ENCODE measurements around the gene LRP6. TPM values are rescaled to one million over a fixed set of nuclear protein-coding genes. Genes with fewer than 3 reads are reported as not detected.

Gene LRP6
- total and polyA plus RNA-seq, 10 of the 15 experiments (the other 5 are each of a cell fraction or from before 2014, with no cell fraction given), result 1.5 to 14.9 (median 6.1) TPM

DNA sequence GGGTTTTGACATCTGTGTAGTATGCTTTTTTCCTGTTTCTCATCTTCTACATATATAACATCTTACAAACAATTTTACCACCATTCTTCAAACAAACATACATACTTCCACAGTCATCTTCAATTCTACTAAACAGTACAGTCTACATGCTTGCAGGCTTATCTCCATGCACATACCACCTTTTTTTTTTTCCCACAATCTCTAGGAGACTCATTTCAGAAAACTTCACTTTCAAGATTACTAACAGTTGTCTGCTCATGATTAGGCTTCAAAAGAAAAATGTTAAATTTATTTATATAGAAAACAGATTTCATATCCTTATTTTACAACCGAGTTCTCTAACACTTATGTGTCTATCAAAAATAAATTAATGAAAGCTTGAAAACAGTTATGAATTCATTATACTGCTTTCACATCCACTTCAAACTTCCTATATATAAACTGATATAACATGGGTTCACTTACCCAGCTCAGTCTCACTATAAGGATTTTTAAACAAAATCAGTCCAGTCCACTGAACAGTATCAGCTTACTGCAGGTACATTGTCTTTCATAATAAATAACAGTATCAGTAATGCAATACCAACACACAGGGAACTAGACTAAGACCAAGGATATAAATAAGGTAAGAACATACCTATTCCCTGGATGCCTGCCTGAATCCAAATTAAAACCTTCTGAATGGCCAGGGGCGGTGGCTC lies 42.5 kb downstream of the LRP6 start (continued):
- TF ChIP-seq, protein P1, sequence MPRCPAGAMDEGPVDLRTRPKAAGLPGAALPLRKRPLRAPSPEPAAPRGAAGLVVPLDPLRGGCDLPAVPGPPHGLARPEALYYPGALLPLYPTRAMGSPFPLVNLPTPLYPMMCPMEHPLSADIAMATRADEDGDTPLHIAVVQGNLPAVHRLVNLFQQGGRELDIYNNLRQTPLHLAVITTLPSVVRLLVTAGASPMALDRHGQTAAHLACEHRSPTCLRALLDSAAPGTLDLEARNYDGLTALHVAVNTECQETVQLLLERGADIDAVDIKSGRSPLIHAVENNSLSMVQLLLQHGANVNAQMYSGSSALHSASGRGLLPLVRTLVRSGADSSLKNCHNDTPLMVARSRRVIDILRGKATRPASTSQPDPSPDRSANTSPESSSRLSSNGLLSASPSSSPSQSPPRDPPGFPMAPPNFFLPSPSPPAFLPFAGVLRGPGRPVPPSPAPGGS (IDR thresholded peaks at IDR 0.05; ENCODE audit: borderline replicate concordance, insufficient read depth, low read depth, low read length, poor library complexity, severe bottlenecking), result peak; percentile 37
- no peak for TF ChIP-seq TCF12 (IDR thresholded peaks at IDR 0.05; ENCODE audit: low read depth, low read length)
- TF ChIP-seq GABPA (IDR thresholded peaks at IDR 0.05; ENCODE audit: low read depth), result no peak
- TF ChIP-seq CBX5 (IDR thresholded peaks at IDR 0.05; ENCODE audit: low read depth), result no peak
- TF ChIP-seq RUNX3 (IDR thresholded peaks at IDR 0.05; ENCODE audit: low read length), result peak; percentile 77
- peak; percentile 41; the same call in 1 of the 2 replicates for TF ChIP-seq RELB (IDR thresholded peaks at IDR 0.05; ENCODE audit: low read depth)
- TF ChIP-seq IRF3 (IDR thresholded peaks at IDR 0.05), result no peak
- peak; percentile 50; the same call in 1 of the 2 replicates for TF ChIP-seq PKNOX1 (IDR thresholded peaks at IDR 0.05)
- no peak for TF ChIP-seq HDAC2 (IDR thresholded peaks at IDR 0.05)
- no peak for TF ChIP-seq HDAC6 (IDR thresholded peaks at IDR 0.05; ENCODE audit: unreplicated experiment)
- TF ChIP-seq TARDBP (IDR thresholded peaks at IDR 0.05; ENCODE audit: borderline replicate concordance), result no peak
- no peak for TF ChIP-seq MYB (IDR thresholded peaks at IDR 0.05; ENCODE audit: borderline replicate concordance, low read depth, low read length)
- peak; percentile 80 for TF ChIP-seq ZNF384 (IDR thresholded peaks at IDR 0.05; ENCODE audit: borderline replicate concordance, low read depth, low read length)
- TF ChIP-seq, protein P2, sequence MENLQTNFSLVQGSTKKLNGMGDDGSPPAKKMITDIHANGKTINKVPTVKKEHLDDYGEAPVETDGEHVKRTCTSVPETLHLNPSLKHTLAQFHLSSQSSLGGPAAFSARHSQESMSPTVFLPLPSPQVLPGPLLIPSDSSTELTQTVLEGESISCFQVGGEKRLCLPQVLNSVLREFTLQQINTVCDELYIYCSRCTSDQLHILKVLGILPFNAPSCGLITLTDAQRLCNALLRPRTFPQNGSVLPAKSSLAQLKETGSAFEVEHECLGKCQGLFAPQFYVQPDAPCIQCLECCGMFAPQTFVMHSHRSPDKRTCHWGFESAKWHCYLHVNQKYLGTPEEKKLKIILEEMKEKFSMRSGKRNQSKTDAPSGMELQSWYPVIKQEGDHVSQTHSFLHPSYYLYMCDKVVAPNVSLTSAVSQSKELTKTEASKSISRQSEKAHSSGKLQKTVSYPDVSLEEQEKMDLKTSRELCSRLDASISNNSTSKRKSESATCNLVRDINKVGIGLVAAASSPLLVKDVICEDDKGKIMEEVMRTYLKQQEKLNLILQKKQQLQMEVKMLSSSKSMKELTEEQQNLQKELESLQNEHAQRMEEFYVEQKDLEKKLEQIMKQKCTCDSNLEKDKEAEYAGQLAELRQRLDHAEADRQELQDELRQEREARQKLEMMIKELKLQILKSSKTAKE (IDR thresholded peaks at IDR 0.05; ENCODE audit: low read depth, poor library complexity, severe bottlenecking), result peak; percentile 72
- no peak for TF ChIP-seq ZNF622 (IDR thresholded peaks at IDR 0.05)
- TF ChIP-seq RB1 (IDR thresholded peaks at IDR 0.05; ENCODE audit: borderline replicate concordance), result no peak
- TF ChIP-seq NBN (IDR thresholded peaks at IDR 0.05), result peak; percentile 31; the same call in 1 of the 2 replicates
- TF ChIP-seq ZZZ3 (IDR thresholded peaks at IDR 0.05; ENCODE audit: control insufficient read depth, insufficient read length, low read depth), result no peak
- TF ChIP-seq DPF2 (IDR thresholded peaks at IDR 0.05), result 0 out of 2 replicates have a peak, but pooled peaks have one; percentile 31
- TF ChIP-seq CBX3 (IDR thresholded peaks at IDR 0.05; ENCODE audit: borderline replicate concordance, low read depth), result no peak
- no peak for TF ChIP-seq FOXM1 (IDR thresholded peaks at IDR 0.05; ENCODE audit: low read depth, low read length)
- peak; percentile 83; the same call in 1 of the 2 replicates for TF ChIP-seq NFIC (IDR thresholded peaks at IDR 0.05; ENCODE audit: low read depth, low read length)
- 0 out of 2 replicates have a peak, but pooled peaks have one; percentile 27 for TF ChIP-seq ATF7 (IDR thresholded peaks at IDR 0.05; ENCODE audit: low read depth)

All from GM12878 (cell line).